IMR-90 (cell line): ENCODE data around the gene ANGPTL7. TPM values are rescaled to one million over a fixed set of nuclear protein-coding genes. Genes with fewer than 3 reads are reported as not detected.
A peak's percentile ranks its signal among the peaks of the same experiment; 100 is the strongest.

Source experiments
- ATAC-seq: fragments of 200-7000 bp; cut with Tn5 transposase; 2 replicates; pipeline ENCODE4 v1.9.1; 2020; ENCODE audit warnings: low read depth, mild to moderate bottlenecking, moderate library complexity
- BruUV-seq: library from RNA; stranded (reverse); fragments of 400-500 nt; replicated peaks from 2 replicates; lab custom pipeline; 2021; lab: Mats Ljungman, UMichigan
- CTCF ChIA-PET: fragments of 300-600 bp; formaldehyde crosslinking; extraction: SDS; loops from one replicate; lab custom pipeline; 2021; ENCODE audit warnings: antibody characterized with exemption; lab: Yijun Ruan, JAX
- POLR2A ChIA-PET: fragments of 300-600 bp; sonication (Branson Sonifier 250); formaldehyde crosslinking; loops from one replicate; lab custom pipeline; 2022; ENCODE audit warnings: antibody characterized with exemption; ENCODE audit not compliant: unreplicated experiment; lab: Charles Lee
- DNase-seq: peaks from one replicate; pipeline ENCODE4 v3.0.0; 2013
- H2AFZ ChIP-seq: replicated peaks from 2 replicates; pipeline ENCODE3; 2013; ENCODE audit warnings: low read length, mild to moderate bottlenecking; ENCODE audit not compliant: poor library complexity
- H2AK5ac ChIP-seq: 2 replicates; pipeline ENCODE4 v1.6.1; 2013; ENCODE audit warnings: low read depth, low read length, inconsistent platforms
- H2AK9ac ChIP-seq: replicated peaks from 2 replicates; pipeline ENCODE3; 2013; ENCODE audit warnings: mild to moderate bottlenecking, low read depth, low read length, moderate library complexity; ENCODE audit not compliant: poor library complexity
- H2BK120ac ChIP-seq: 2 replicates; pipeline ENCODE4 v1.6.1; 2013; ENCODE audit warnings: low read depth, low read length, inconsistent platforms
- H2BK15ac ChIP-seq: 3 replicates; pipeline ENCODE4 v1.6.1; 2013; ENCODE audit warnings: low read depth, low read length, inconsistent platforms
- H2BK20ac ChIP-seq: 2 replicates; pipeline ENCODE4 v1.6.1; 2013; ENCODE audit warnings: low read depth, mild to moderate bottlenecking, inconsistent platforms, low read length, moderate library complexity
- H2BK5ac ChIP-seq: 2 replicates; pipeline ENCODE4 v1.6.1; 2013; ENCODE audit warnings: mild to moderate bottlenecking, low read depth, low read length, inconsistent platforms; ENCODE audit not compliant: poor library complexity, severe bottlenecking
- H3K14ac ChIP-seq: replicated peaks from 2 replicates; pipeline ENCODE4 v1.6.1; 2013; ENCODE audit warnings: low read depth, low read length, inconsistent platforms
- H3K18ac ChIP-seq: 2 replicates; pipeline ENCODE4 v1.6.1; 2013; ENCODE audit warnings: low read depth, low read length, control low read depth
- H3K23ac ChIP-seq: 2 replicates; pipeline ENCODE4 v1.6.1; 2013; ENCODE audit warnings: low read depth, low read length, inconsistent platforms
- H3K27ac ChIP-seq: 2 replicates; pipeline ENCODE4 v1.5.1; 2013; ENCODE audit warnings: mild to moderate bottlenecking, control low read depth, low read length; ENCODE audit not compliant: insufficient read depth
- H3K27me3 ChIP-seq: 2 replicates; pipeline ENCODE4 v1.6.1; 2013; ENCODE audit warnings: low read length; ENCODE audit not compliant: control insufficient read depth, insufficient read depth
- H3K36me3 ChIP-seq: 2 replicates; pipeline ENCODE4 v1.6.1; 2013; ENCODE audit warnings: low read length, mixed read lengths; ENCODE audit not compliant: control insufficient read depth, insufficient read depth
- H3K4ac ChIP-seq: 2 replicates; pipeline ENCODE4 v1.6.1; 2013; ENCODE audit warnings: low read depth, low read length, inconsistent platforms
- H3K4me1 ChIP-seq: 2 replicates; pipeline ENCODE4 v1.6.1; 2013; ENCODE audit warnings: low read length, mixed read lengths; ENCODE audit not compliant: control insufficient read depth, insufficient read depth
- H3K4me2 ChIP-seq: 2 replicates; pipeline ENCODE4 v1.6.1; 2013; ENCODE audit warnings: low read depth, mild to moderate bottlenecking, control low read depth, low read length, moderate library complexity
- H3K4me3 ChIP-seq: 2 replicates; pipeline ENCODE4 v1.5.1; 2013; ENCODE audit warnings: low read depth, mild to moderate bottlenecking, control low read depth, low read length, moderate library complexity; ENCODE audit not compliant: insufficient read depth
- H3K56ac ChIP-seq: 2 replicates; pipeline ENCODE4 v1.6.1; 2013; ENCODE audit warnings: low read length, inconsistent platforms; ENCODE audit not compliant: insufficient read depth; ENCODE audit errors: extremely low read depth
- H3K79me1 ChIP-seq, 2 experiments: 2 replicates each; pipeline ENCODE4 v1.6.1; 2013; ENCODE audit warnings: low read length in 2 of 2, inconsistent platforms in 1 of 2, low read depth in 1 of 2
- H3K9ac ChIP-seq: 2 replicates; pipeline ENCODE4 v1.6.1; 2013; ENCODE audit warnings: low read depth, low read length, control low read depth
- H3K9me1 ChIP-seq: 2 replicates; pipeline ENCODE4 v1.6.1; 2013; ENCODE audit warnings: low read length, inconsistent platforms; ENCODE audit not compliant: insufficient read depth
- H3K9me3 ChIP-seq: 2 replicates; pipeline ENCODE4 v1.6.1; 2013; ENCODE audit warnings: low read length; ENCODE audit not compliant: control insufficient read depth, insufficient read depth
- H4K20me1 ChIP-seq: 2 replicates; pipeline ENCODE4 v1.6.1; 2013; ENCODE audit warnings: low read length, inconsistent platforms; ENCODE audit not compliant: insufficient read depth
- H4K5ac ChIP-seq: 2 replicates; pipeline ENCODE4 v1.6.1; 2013; ENCODE audit warnings: mild to moderate bottlenecking, low read depth, low read length, control low read depth
- H4K8ac ChIP-seq, 2 experiments: 2 replicates each; pipeline ENCODE4 v1.6.1; 2013; ENCODE audit warnings: low read depth in 2 of 2, low read length in 2 of 2, control low read depth in 1 of 2, inconsistent platforms in 1 of 2
- H4K91ac ChIP-seq: 2 replicates; pipeline ENCODE4 v1.6.1; 2013; ENCODE audit warnings: low read depth, low read length, inconsistent platforms; ENCODE audit not compliant: insufficient read depth
- CEBPB ChIP-seq: IDR thresholded peaks from 2 replicates; pipeline ENCODE4 v1.6.1; 2012; ENCODE audit warnings: low read depth, low read length, improper control_type of control experiment
- MAZ ChIP-seq: IDR thresholded peaks from 2 replicates; pipeline ENCODE4 v1.6.1; 2012; ENCODE audit warnings: low read depth, mild to moderate bottlenecking, low read length, improper control_type of control experiment, moderate library complexity, borderline replicate concordance
- POLR2A ChIP-seq: IDR thresholded peaks from 2 replicates; pipeline ENCODE4 v1.6.1; 2012; ENCODE audit warnings: mild to moderate bottlenecking, low read depth, low read length
- SMC3 ChIP-seq: fragments of 150-350 bp; IDR thresholded peaks from 2 replicates; pipeline ENCODE4 v1.6.1; 2016; ENCODE audit warnings: low read depth, mild to moderate bottlenecking, antibody characterized with exemption, low read length, moderate library complexity
- WGBS, 2 experiments: methylation state at CpG; one replicate each; pipeline versions ENCODE4 v1.1.5 to v1.1.7; 2013; ENCODE audit warnings: missing lambda C conversion rate in 2 of 2; ENCODE audit not compliant: insufficient read length in 1 of 2; ENCODE audit errors: extremely low coverage in 2 of 2; 5-methylcytosine and 5-hydroxymethylcytosine counted together
- dilution Hi-C: fragments of 300-500 bp; cut with HindIII; formaldehyde crosslinking; loops from one replicate; pipeline ENCODE4 v1.14.3; 2018; ENCODE audit warnings: low sequenced_read_pairs; ENCODE audit not compliant: unreplicated experiment
- in situ Hi-C: fragments of 300-500 bp; cut with MboI; formaldehyde crosslinking; loops from 3 replicates; pipeline ENCODE4 v1.14.3; 2019; ENCODE audit warnings: low sequenced_read_pairs, inconsistent platforms, mixed read lengths
- intact Hi-C: fragments of 100-400 bp; cut with micrococcal nuclease; formaldehyde crosslinking; loops from 2 replicates; pipeline ENCODE4 v1.10.0; 2022
- polyA plus RNA-seq, 3 experiments: library from polyadenylated mRNA; depleted of rRNA; stranded (reverse); fragments of >200 nt; gene quantifications; 2 replicates each; pipeline ENCODE4 v1.2.3, GENCODE V29; 2012; ENCODE audit warnings: low replicate concordance in 1 of 3
- total RNA-seq: library from RNA; depleted of rRNA; stranded (reverse); fragments of >200 nt; gene quantifications from 2 replicates; pipeline ENCODE4 v1.2.3, GENCODE V29; 2012

Gene ANGPTL7
- total and polyA plus RNA-seq, 2 of the 4 experiments (the other 2 are of a cell fraction) = under 0.01 TPM; not detected in 1

GRCh38 chr1:11197359-11197758 is 8.2 kb downstream of the ANGPTL7 start:
- DNase-seq (no peak), ATAC-seq (no peak)
- H3K36me3 ChIP-seq = peaks cover 33% of the 10 kb centered on the region
- no peaks in the 10 kb centered on the region for H3K4me1 ChIP-seq
- H3K9me3 ChIP-seq = no peaks in the 10 kb centered on the region
- no peak overlapping the region for H4K5ac ChIP-seq
- no peak overlapping the region for H2AK9ac ChIP-seq
- H2BK120ac ChIP-seq = no peak overlapping the region
- no peak overlapping the region for H3K4me2 ChIP-seq
- H3K4ac ChIP-seq = no peak overlapping the region
- CTCF ChIA-PET = interaction anchor here (1.8 kb wide), 1 partner anchor 160 kb away, joined by 6 read pairs; no protein-coding TSS in a partner anchor
- H3K14ac ChIP-seq = no peak overlapping the region
- TF ChIP-seq CEBPB (peak; percentile 38; the same call in 1 of the 2 replicates), SMC3 (no peak), MAZ (no peak), POLR2A (no peak)
- H2AK5ac ChIP-seq = no peak overlapping the region
- no peaks in the 10 kb centered on the region for H3K9me1 ChIP-seq
- no CpG with 5 or more reads among the region's 4 CpGs for WGBS, 2 experiments
- no peak overlapping the region for H2AFZ ChIP-seq
- H4K8ac ChIP-seq = no peak overlapping the region
- dilution Hi-C loops = no loop called here
- H2BK15ac ChIP-seq = no peak overlapping the region
- peaks cover 0 to 6% of the 10 kb centered on the region in 2 experiments; a peak in 1 of 4 replicates for H3K79me1 ChIP-seq
- no peak overlapping the region for H2BK20ac ChIP-seq
- H3K56ac ChIP-seq = no peak overlapping the region
- POLR2A ChIA-PET = no interaction called here
- in situ Hi-C loops = no loop called here
- H4K91ac ChIP-seq = no peak overlapping the region
- intact Hi-C loops = no loop called here
- H4K20me1 ChIP-seq = no peaks in the 10 kb centered on the region
- no peak overlapping the region for H3K18ac ChIP-seq
- BruUV-seq = no TSS peak
- no peaks in the 10 kb centered on the region for H3K27me3 ChIP-seq
- no peak overlapping the region for H3K27ac ChIP-seq
- H2BK5ac ChIP-seq = no peak overlapping the region
- no peak overlapping the region for H3K23ac ChIP-seq
- no peak overlapping the region for H3K9ac ChIP-seq
- H3K4me3 ChIP-seq = no peak overlapping the region
